Adipocyte (in vitro differentiated cells): ENCODE measurements around the gene CCNYL1.
A peak's percentile ranks its signal among the peaks of the same experiment; 100 is the strongest.
"Not testable (repeated sequence)": the region's sequence is repeated elsewhere in the genome, so short reads cannot be mapped to it uniquely, and the experiment has no call there.

Source experiments
- DNase-seq: peaks from one replicate; pipeline ENCODE4 v3.0.0-alpha.2; 2015; ENCODE audit warnings: low read depth
- H3K27me3 ChIP-seq: replicated peaks from 2 replicates; pipeline ENCODE4 v1.7.0; 2013; ENCODE audit warnings: mild to moderate bottlenecking, low read length, moderate library complexity; ENCODE audit not compliant: control insufficient read depth, insufficient read depth
- H3K36me3 ChIP-seq: 2 replicates; pipeline ENCODE4 v1.7.0; 2013; ENCODE audit warnings: low read length, mild to moderate bottlenecking, moderate library complexity; ENCODE audit not compliant: control insufficient read depth, insufficient read depth, severe bottlenecking
- H3K4me1 ChIP-seq: 2 replicates; pipeline ENCODE4 v1.7.0; 2013; ENCODE audit warnings: mild to moderate bottlenecking, low read length, moderate library complexity; ENCODE audit not compliant: control insufficient read depth, insufficient read depth
- H3K4me3 ChIP-seq: 2 replicates; pipeline ENCODE4 v1.7.0; 2013; ENCODE audit warnings: mild to moderate bottlenecking, low read length, moderate library complexity
- H3K9ac ChIP-seq: 2 replicates; pipeline ENCODE4 v1.7.0; 2013; ENCODE audit warnings: mild to moderate bottlenecking, low read length, moderate library complexity
- H3K9me3 ChIP-seq: 2 replicates; pipeline ENCODE4 v1.7.0; 2013; ENCODE audit warnings: mild to moderate bottlenecking, low read length, moderate library complexity; ENCODE audit not compliant: control insufficient read depth

The CCNYL1 gene

DNA sequence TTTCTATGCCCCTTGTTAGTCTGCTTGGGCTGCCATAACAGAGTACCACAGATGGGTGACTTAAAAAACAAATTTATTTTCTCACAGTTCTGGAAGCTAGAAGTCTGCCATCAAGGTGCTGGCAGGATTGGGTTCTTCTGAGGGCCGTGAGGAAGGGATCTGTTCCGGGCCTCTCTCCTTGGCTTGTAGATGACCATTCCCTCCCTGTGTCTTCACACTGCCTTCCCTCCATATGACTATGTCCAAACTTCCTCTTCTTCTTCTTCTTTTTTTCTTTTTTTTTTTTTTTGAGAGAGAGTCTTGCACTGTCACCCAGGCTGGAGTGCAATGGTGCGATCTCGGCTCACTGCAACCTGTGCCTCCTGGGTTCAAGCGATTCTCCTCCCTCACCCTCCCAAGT, 13.1 kb upstream of the CCNYL1 start:
- no peak for DNase-seq
- H3K4me3 ChIP-seq = no peak overlapping the region

GRCh38 chr2:207704078-207704477, 7.4 kb upstream of the CCNYL1 start:
- Histone ChIP-seq H3K9ac (no peak overlapping the region), H3K9me3 (no peaks in the 10 kb centered on the region), H3K27me3 (peaks cover 8% of the 10 kb centered on the region), H3K4me1 (no peaks in the 10 kb centered on the region), H3K4me3 (no peak overlapping the region), H3K36me3 (no peaks in the 10 kb centered on the region)
- DNase-seq = no peak

More for the DNA sequence above, 13.1 kb upstream of the CCNYL1 start:
- Histone ChIP-seq H3K27me3 (peaks cover 3% of the 10 kb centered on the region), H3K36me3 (no peaks in the 10 kb centered on the region), H3K9ac (no peak overlapping the region), H3K4me1 (peaks cover 6% of the 10 kb centered on the region), H3K9me3 (no peaks in the 10 kb centered on the region)

DNA sequence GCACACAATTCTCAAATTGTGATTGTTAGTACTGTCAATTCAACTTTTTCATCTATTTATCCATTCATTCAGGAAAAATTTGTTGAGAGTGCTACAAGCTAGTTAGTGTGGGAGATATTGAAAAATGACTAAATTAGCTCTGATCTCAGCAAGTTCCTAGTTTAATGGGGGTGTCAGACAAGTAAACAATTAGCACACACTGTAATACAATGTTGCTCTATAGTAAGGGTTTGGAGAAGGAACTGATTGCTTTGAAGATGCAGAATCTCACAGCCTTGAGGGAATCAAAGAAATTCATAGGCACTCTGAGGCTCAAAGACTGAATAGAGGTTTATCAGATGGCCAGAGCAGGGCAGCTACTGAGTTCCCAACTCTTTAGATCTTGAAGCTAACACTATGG, 6.8 kb upstream of the CCNYL1 start:
- Histone ChIP-seq H3K4me3 (no peak overlapping the region), H3K36me3 (no peaks in the 10 kb centered on the region), H3K27me3 (peaks cover 8% of the 10 kb centered on the region), H3K9ac (no peak overlapping the region), H3K9me3 (no peaks in the 10 kb centered on the region), H3K4me1 (no peaks in the 10 kb centered on the region)
- DNase-seq = no peak

- no peaks in the 10 kb centered on the region for H3K9me3 ChIP-seq
- DNase-seq = no peak
- no peak overlapping the region for H3K4me3 ChIP-seq
- H3K27me3 ChIP-seq = peaks cover 8% of the 10 kb centered on the region
- H3K4me1 ChIP-seq = peaks cover 4% of the 10 kb centered on the region
- no peaks in the 10 kb centered on the region for H3K36me3 ChIP-seq
- H3K9ac ChIP-seq = no peak overlapping the region
Measured at GRCh38 chr2:207706936-207707860, 4.2 kb upstream of the CCNYL1 start.

GRCh38 chr2:207711750-207712530, 500 bp downstream of the CCNYL1 start:
- peak; percentile 78 for DNase-seq
- no peaks in the 10 kb centered on the region for H3K36me3 ChIP-seq

DNA sequence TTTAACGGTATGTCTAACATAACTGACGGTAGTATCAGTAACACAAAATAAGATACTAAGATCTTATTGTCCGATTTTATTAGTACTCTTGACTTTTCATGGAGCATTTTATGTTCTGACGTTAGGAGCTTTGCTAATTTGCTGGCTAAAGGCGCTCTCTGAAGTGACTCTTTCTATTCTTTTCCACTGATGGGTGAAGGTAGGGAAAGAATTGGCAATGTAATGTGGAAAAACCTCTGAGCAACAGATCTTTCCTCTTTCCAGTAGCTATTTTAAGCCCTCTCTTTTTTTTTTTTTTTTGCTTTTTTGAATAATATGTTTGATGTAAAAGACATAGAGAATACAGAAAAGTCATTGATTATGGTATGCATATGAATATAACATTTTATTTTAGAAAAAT, 4.6 kb downstream of the CCNYL1 start:
- Histone ChIP-seq H3K9me3 (no peaks in the 10 kb centered on the region), H3K4me3 (no peak overlapping the region), H3K4me1 (peaks cover 8% of the 10 kb centered on the region), H3K27me3 (no peaks in the 10 kb centered on the region), H3K9ac (no peak overlapping the region), H3K36me3 (no peaks in the 10 kb centered on the region)
- no peak for DNase-seq

More at GRCh38 chr2:207711750-207712530, 500 bp downstream of the CCNYL1 start:
- H3K9ac ChIP-seq = peak overlapping the region; percentile 88
- peaks cover 12% of the 10 kb centered on the region for H3K4me1 ChIP-seq
- no peaks in the 10 kb centered on the region for H3K9me3 ChIP-seq
- peak overlapping the region; percentile 95 for H3K4me3 ChIP-seq
- H3K27me3 ChIP-seq = no peaks in the 10 kb centered on the region

GRCh38 chr2:207718521-207718920, 7.1 kb downstream of the CCNYL1 start:
- no peak overlapping the region for H3K4me3 ChIP-seq
- no peaks in the 10 kb centered on the region for H3K27me3 ChIP-seq
- no peak overlapping the region for H3K9ac ChIP-seq
- peak; percentile 25 for DNase-seq
- H3K36me3 ChIP-seq = no peaks in the 10 kb centered on the region
- peaks cover 4% of the 10 kb centered on the region for H3K4me1 ChIP-seq
- no peaks in the 10 kb centered on the region for H3K9me3 ChIP-seq

- H3K36me3 ChIP-seq = no peaks in the 10 kb centered on the region
- no peaks in the 10 kb centered on the region for H3K27me3 ChIP-seq
- H3K4me3 ChIP-seq = no peak overlapping the region
- H3K9ac ChIP-seq = no peak overlapping the region
- H3K4me1 ChIP-seq = peaks cover 4% of the 10 kb centered on the region
- H3K9me3 ChIP-seq = no peaks in the 10 kb centered on the region
- no peak for DNase-seq
Measured at GRCh38 chr2:207719008-207719407, 7.6 kb downstream of the CCNYL1 start.

DNA sequence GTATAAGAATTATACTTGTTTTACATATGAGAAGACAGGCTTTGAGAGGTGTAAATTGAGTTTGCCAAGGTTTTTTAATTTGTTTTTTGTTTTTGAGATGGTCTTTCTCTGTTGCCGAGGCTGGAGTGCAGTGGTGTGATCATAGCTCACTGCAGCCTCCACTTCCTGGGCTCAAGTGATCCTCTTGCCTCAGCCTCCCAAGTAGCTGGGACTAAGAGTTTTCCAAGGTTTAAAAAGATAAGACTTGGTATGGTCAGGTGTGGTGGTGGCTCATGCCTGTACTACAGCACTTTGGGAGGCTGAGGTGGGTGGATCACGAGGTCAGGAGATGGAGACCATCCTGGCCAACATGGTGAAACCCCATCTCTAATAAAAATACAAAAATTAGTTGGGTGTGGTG, 8.2 kb downstream of the CCNYL1 start:
- not testable (repeated sequence) for H3K9ac ChIP-seq, H3K9me3 ChIP-seq, H3K4me1 ChIP-seq, DNase-seq, H3K36me3 ChIP-seq, H3K27me3 ChIP-seq, H3K4me3 ChIP-seq

- no peak for DNase-seq
- no peaks in the 10 kb centered on the region for H3K9me3 ChIP-seq
- H3K36me3 ChIP-seq = no peaks in the 10 kb centered on the region
- H3K4me3 ChIP-seq = no peak overlapping the region
- peaks cover 4% of the 10 kb centered on the region for H3K4me1 ChIP-seq
- no peak overlapping the region for H3K9ac ChIP-seq
- H3K27me3 ChIP-seq = no peaks in the 10 kb centered on the region
Measured at GRCh38 chr2:207720517-207721187, 9.2 kb downstream of the CCNYL1 start.
